OCI-LY3 (cell line): ENCODE data around the gene ALPG.

Source experiments
- EZH2phosphoT487 ChIP-seq: fragments of 200-600 bp; shearing (Covaris generic); IDR thresholded peaks from 2 replicates; pipeline ENCODE4 v1.6.1; 2018; ENCODE audit warnings: antibody characterized with exemption, mixed run types, low read depth
- TF ChIP-seq, protein P1 (sequence below): fragments of 200-600, 300-600 bp; sonication (generic); IDR thresholded peaks from 2 replicates; pipeline ENCODE4 v1.5.1; 2014; ENCODE audit warnings: antibody characterized with exemption, low read length, low read depth

GRCh38 chr2:232447091-232447620, 40.5 kb downstream of the ALPG start:
- TF ChIP-seq, protein P1, sequence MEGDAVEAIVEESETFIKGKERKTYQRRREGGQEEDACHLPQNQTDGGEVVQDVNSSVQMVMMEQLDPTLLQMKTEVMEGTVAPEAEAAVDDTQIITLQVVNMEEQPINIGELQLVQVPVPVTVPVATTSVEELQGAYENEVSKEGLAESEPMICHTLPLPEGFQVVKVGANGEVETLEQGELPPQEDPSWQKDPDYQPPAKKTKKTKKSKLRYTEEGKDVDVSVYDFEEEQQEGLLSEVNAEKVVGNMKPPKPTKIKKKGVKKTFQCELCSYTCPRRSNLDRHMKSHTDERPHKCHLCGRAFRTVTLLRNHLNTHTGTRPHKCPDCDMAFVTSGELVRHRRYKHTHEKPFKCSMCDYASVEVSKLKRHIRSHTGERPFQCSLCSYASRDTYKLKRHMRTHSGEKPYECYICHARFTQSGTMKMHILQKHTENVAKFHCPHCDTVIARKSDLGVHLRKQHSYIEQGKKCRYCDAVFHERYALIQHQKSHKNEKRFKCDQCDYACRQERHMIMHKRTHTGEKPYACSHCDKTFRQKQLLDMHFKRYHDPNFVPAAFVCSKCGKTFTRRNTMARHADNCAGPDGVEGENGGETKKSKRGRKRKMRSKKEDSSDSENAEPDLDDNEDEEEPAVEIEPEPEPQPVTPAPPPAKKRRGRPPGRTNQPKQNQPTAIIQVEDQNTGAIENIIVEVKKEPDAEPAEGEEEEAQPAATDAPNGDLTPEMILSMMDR, result no peak
- no peak for TF ChIP-seq EZH2phosphoT487
